Mesendoderm (in vitro differentiated cells): Measurements from ENCODE around the gene ITCH.

Source experiments
- DNase-seq: peaks from one replicate; pipeline ENCODE4 v3.0.0; 2013
- H2AK5ac ChIP-seq: 2 replicates; pipeline ENCODE4 v1.6.1; 2013; ENCODE audit warnings: low read length, inconsistent platforms
- H2BK120ac ChIP-seq: 2 replicates; pipeline ENCODE4 v1.6.1; 2013; ENCODE audit warnings: low read depth, mild to moderate bottlenecking, low read length, moderate library complexity, mixed read lengths
- H2BK15ac ChIP-seq: replicated peaks from 2 replicates; pipeline ENCODE4 v1.6.1; 2013; ENCODE audit warnings: low read depth, mild to moderate bottlenecking, moderate library complexity
- H2BK5ac ChIP-seq: 2 replicates; pipeline ENCODE4 v1.6.1; 2013; ENCODE audit warnings: low read length, inconsistent platforms
- H3K18ac ChIP-seq: 2 replicates; pipeline ENCODE4 v1.6.1; 2013; ENCODE audit warnings: mild to moderate bottlenecking, low read length, mixed read lengths
- H3K23ac ChIP-seq: one replicate; pipeline ENCODE4 v1.6.1; 2013; ENCODE audit warnings: low read length
- H3K27ac ChIP-seq: 2 replicates; pipeline ENCODE4 v1.5.1; 2013; ENCODE audit warnings: low read depth, mild to moderate bottlenecking, inconsistent platforms, low read length, moderate library complexity
- H3K27me3 ChIP-seq: 2 replicates; pipeline ENCODE4 v1.6.1; 2013; ENCODE audit warnings: low read length, control low read depth, mild to moderate bottlenecking, inconsistent platforms; ENCODE audit not compliant: insufficient read depth, poor library complexity
- H3K36me3 ChIP-seq: 2 replicates; pipeline ENCODE4 v1.6.1; 2013; ENCODE audit warnings: low read length, inconsistent platforms; ENCODE audit not compliant: control insufficient read depth, insufficient read depth
- H3K4ac ChIP-seq: one replicate; pipeline ENCODE4 v1.6.1; 2013; ENCODE audit warnings: low read depth, mild to moderate bottlenecking, low read length, moderate library complexity
- H3K4me1 ChIP-seq: 2 replicates; pipeline ENCODE4 v1.6.1; 2013; ENCODE audit warnings: low read depth, low read length, inconsistent platforms; ENCODE audit not compliant: control insufficient read depth
- H3K4me2 ChIP-seq: 2 replicates; pipeline ENCODE4 v1.6.1; 2013; ENCODE audit warnings: low read length
- H3K4me3 ChIP-seq: 2 replicates; pipeline ENCODE4 v1.5.1; 2013; ENCODE audit warnings: mild to moderate bottlenecking, low read length
- H3K56ac ChIP-seq: one replicate; pipeline ENCODE4 v1.6.1; 2013; ENCODE audit warnings: low read length
- H3K79me1 ChIP-seq: 2 replicates; pipeline ENCODE4 v1.6.1; 2013; ENCODE audit warnings: low read length, inconsistent platforms
- H3K79me2 ChIP-seq: 2 replicates; pipeline ENCODE4 v1.6.1; 2013; ENCODE audit warnings: mild to moderate bottlenecking, low read length; ENCODE audit not compliant: control insufficient read depth, insufficient read depth
- H3K9ac ChIP-seq: 2 replicates; pipeline ENCODE4 v1.6.1; 2013; ENCODE audit warnings: low read length, inconsistent platforms
- H4K5ac ChIP-seq: one replicate; pipeline ENCODE4 v1.6.1; 2013; ENCODE audit warnings: low read length
- H4K8ac ChIP-seq: one replicate; pipeline ENCODE4 v1.6.1; 2013; ENCODE audit warnings: low read depth, mild to moderate bottlenecking, control low read depth, low read length, moderate library complexity
- WGBS: extraction: QIAGEN DNeasy Blood & Tissue Kit; methylation state at CpG from one replicate; pipeline ENCODE4 v1.1.7; 2013; ENCODE audit warnings: low lambda C conversion rate, missing lambda C conversion rate; ENCODE audit not compliant: insufficient coverage; ENCODE audit errors: extremely low coverage; 5-methylcytosine and 5-hydroxymethylcytosine counted together

The ITCH gene

GRCh38 chr20:34452281-34452982 lies 89.4 kb downstream of the ITCH start:
- Histone ChIP-seq H3K36me3 (peaks cover 1% of the 10 kb centered on the region), H3K27ac (no peak overlapping the region)
- no CpG with 5 or more reads among the region's 2 CpGs for WGBS

GRCh38 chr20:34458631-34459030 lies 95.6 kb downstream of the ITCH start:
- Histone ChIP-seq H2BK5ac (no peak overlapping the region), H3K79me2 (no peaks in the 10 kb centered on the region), H3K23ac (no peak overlapping the region), H3K36me3 (peaks cover 5% of the 10 kb centered on the region), H3K27ac (no peak overlapping the region), H2BK15ac (no peak overlapping the region), H3K27me3 (no peaks in the 10 kb centered on the region), H3K18ac (no peak overlapping the region), H3K4ac (no peak overlapping the region), H3K4me1 (no peaks in the 10 kb centered on the region), H3K4me3 (no peak overlapping the region), H2AK5ac (no peak overlapping the region), H3K9ac (no peak overlapping the region), H3K4me2 (no peak overlapping the region), H3K56ac (no peak overlapping the region), H3K79me1 (no peaks in the 10 kb centered on the region), H4K5ac (no peak overlapping the region), H2BK120ac (no peak overlapping the region), H4K8ac (no peak overlapping the region)
- no CpG with 5 or more reads among the region's 3 CpGs for WGBS
- no peak for DNase-seq

More at GRCh38 chr20:34452281-34452982, 89.4 kb downstream of the ITCH start:
- Histone ChIP-seq H2BK15ac (no peak overlapping the region), H3K79me1 (peaks cover 2% of the 10 kb centered on the region), H3K56ac (no peak overlapping the region), H2AK5ac (no peak overlapping the region), H3K9ac (no peak overlapping the region), H3K4me1 (no peaks in the 10 kb centered on the region), H3K79me2 (no peaks in the 10 kb centered on the region), H3K4ac (no peak overlapping the region), H3K18ac (no peak overlapping the region), H2BK120ac (no peak overlapping the region), H3K23ac (no peak overlapping the region), H3K4me3 (no peak overlapping the region), H2BK5ac (no peak overlapping the region), H3K27me3 (no peaks in the 10 kb centered on the region), H3K4me2 (no peak overlapping the region), H4K8ac (no peak overlapping the region), H4K5ac (no peak overlapping the region)
- DNase-seq: no peak

- no CpG with 5 or more reads among the region's 5 CpGs for WGBS
- Histone ChIP-seq H3K4ac (no peak overlapping the region), H3K36me3 (peaks cover 5% of the 10 kb centered on the region), H2AK5ac (no peak overlapping the region), H3K23ac (no peak overlapping the region), H2BK120ac (no peak overlapping the region), H3K4me1 (no peaks in the 10 kb centered on the region), H3K4me3 (no peak overlapping the region), H3K27me3 (no peaks in the 10 kb centered on the region), H2BK15ac (no peak overlapping the region), H3K18ac (no peak overlapping the region), H3K79me1 (no peaks in the 10 kb centered on the region), H3K56ac (no peak overlapping the region), H4K8ac (no peak overlapping the region), H3K9ac (no peak overlapping the region), H4K5ac (no peak overlapping the region), H3K4me2 (no peak overlapping the region), H3K79me2 (no peaks in the 10 kb centered on the region), H3K27ac (no peak overlapping the region), H2BK5ac (no peak overlapping the region)
- no peak for DNase-seq
These were observed 96.3 kb downstream of the ITCH start for GRCh38 chr20:34459209-34459897.

GRCh38 chr20:34461779-34462087 lies 98.7 kb downstream of the ITCH start:
- Histone ChIP-seq H2AK5ac (no peak overlapping the region), H2BK5ac (no peak overlapping the region), H3K9ac (no peak overlapping the region), H3K4me3 (no peak overlapping the region), H2BK120ac (no peak overlapping the region), H3K4ac (no peak overlapping the region), H4K8ac (no peak overlapping the region), H3K79me1 (no peaks in the 10 kb centered on the region), H2BK15ac (no peak overlapping the region), H3K36me3 (peaks cover 5% of the 10 kb centered on the region), H3K79me2 (no peaks in the 10 kb centered on the region), H3K4me2 (no peak overlapping the region), H4K5ac (no peak overlapping the region), H3K4me1 (no peaks in the 10 kb centered on the region), H3K27me3 (no peaks in the 10 kb centered on the region), H3K27ac (no peak overlapping the region), H3K18ac (no peak overlapping the region), H3K23ac (no peak overlapping the region), H3K56ac (no peak overlapping the region)
- whole genome bisulfite sequencing: 100% methylated on average over 1 of the region's 2 CpGs
- no peak for DNase-seq

- Histone ChIP-seq H4K8ac (no peak overlapping the region), H3K27ac (no peak overlapping the region), H3K27me3 (no peaks in the 10 kb centered on the region), H3K79me2 (no peaks in the 10 kb centered on the region), H3K4me2 (no peak overlapping the region), H2AK5ac (no peak overlapping the region), H4K5ac (no peak overlapping the region), H3K9ac (no peak overlapping the region), H2BK15ac (no peak overlapping the region), H3K4ac (no peak overlapping the region), H3K23ac (no peak overlapping the region), H3K79me1 (no peaks in the 10 kb centered on the region), H2BK120ac (no peak overlapping the region), H3K56ac (no peak overlapping the region), H2BK5ac (no peak overlapping the region), H3K18ac (no peak overlapping the region), H3K36me3 (peaks cover 1% of the 10 kb centered on the region), H3K4me1 (no peaks in the 10 kb centered on the region), H3K4me3 (no peak overlapping the region)
- no CpG with 5 or more reads among the region's 1 CpG for WGBS
- peak; percentile 31 for DNase-seq
These were observed 105.9 kb downstream of the ITCH start for GRCh38 chr20:34468951-34469350.
